K562 (cell line): ENCODE measurements around the gene NTM. TPM values are rescaled to one million over a fixed set of nuclear protein-coding genes. Genes with fewer than 3 reads are reported as not detected.

Experiments used
- ATAC-seq: fragments of 200-7000 bp; cut with Tn5 transposase; 3 replicates; pipeline ENCODE4 v1.9.1; 2020; ENCODE audit warnings: moderate library complexity
- BruUV-seq: library from RNA; stranded (reverse); fragments of 400-500 nt; replicated peaks from 2 replicates; lab custom pipeline; 2021; lab: Mats Ljungman, UMichigan
- CTCF ChIA-PET: fragments of 300-600 bp; formaldehyde crosslinking; extraction: SDS; loops from one replicate; lab custom pipeline; 2021; ENCODE audit warnings: low intra/inter-chr PET ratio; lab: Yijun Ruan, JAX
- POLR2A ChIA-PET: fragments of 300-600, 350-650 bp; sonication (Branson Sonifier 250); formaldehyde crosslinking; extraction: SDS; loops from one replicate; lab custom pipeline; 2021; ENCODE audit warnings: antibody characterized with exemption, inconsistent platforms; lab: Yijun Ruan, JAX
- DNase-seq, 4 experiments: peaks; one replicate each; pipeline versions ENCODE4 v3.0.0 to v3.0.0-alpha.2; 2011 to 2018; ENCODE audit warnings: low spot score in 3 of 4, mixed read lengths in 3 of 4; ENCODE audit errors: extremely low read depth in 1 of 4
- FAIRE-seq: peaks from 2 replicates; lab custom pipeline; 2011; peaks lifted over from hg19 to GRCh38; lab: Jason Lieb, UNC
- H2AFZ ChIP-seq: 2 replicates; pipeline ENCODE4 v1.6.0; 2011; ENCODE audit warnings: low read depth, low read length, control low read depth, inconsistent platforms
- H3K27ac ChIP-seq: fragments of 200-600 bp; 3 replicates; pipeline ENCODE4 v1.8.0; 2011; ENCODE audit warnings: low read depth, mild to moderate bottlenecking, control low read depth, inconsistent platforms, low read length, moderate library complexity, mixed read lengths; ENCODE audit errors: extremely low read depth
- H3K27me3 ChIP-seq, 2 experiments: fragments of 300-600 bp in 1 of 2; 2 replicates in 1 of 2; 3 replicates in 1 of 2; pipeline versions ENCODE4 v1.6.0 to v1.8.0; 2011; ENCODE audit warnings: inconsistent platforms in 2 of 2, low read length in 2 of 2, mild to moderate bottlenecking in 1 of 2, mixed read lengths in 1 of 2, moderate library complexity in 1 of 2; ENCODE audit not compliant: control insufficient read depth in 2 of 2, insufficient read depth in 2 of 2
- H3K36me3 ChIP-seq: fragments of 300-600 bp; 3 replicates; pipeline ENCODE4 v1.8.0; 2011; ENCODE audit warnings: mild to moderate bottlenecking, low read length, inconsistent platforms; ENCODE audit not compliant: control insufficient read depth, insufficient read depth
- H3K4me1 ChIP-seq, 2 experiments: fragments of 200-600 bp in 1 of 2; replicated peaks in 1 of 2; 2 replicates in 1 of 2; 3 replicates in 1 of 2; pipeline versions ENCODE4 v1.5.1 to v1.8.0; 2011; ENCODE audit warnings: inconsistent platforms in 2 of 2, low read length in 2 of 2, mild to moderate bottlenecking in 1 of 2, mixed read lengths in 1 of 2, moderate library complexity in 1 of 2; ENCODE audit not compliant: control insufficient read depth in 2 of 2, insufficient read depth in 2 of 2
- H3K4me2 ChIP-seq: 2 replicates; pipeline ENCODE4 v1.6.1; 2011; ENCODE audit warnings: low read length, control low read depth, inconsistent platforms, mixed read lengths; ENCODE audit not compliant: insufficient read depth
- H3K4me3 ChIP-seq: fragments of 200-600 bp; sonication (generic), shearing (Covaris generic); 2 replicates; pipeline ENCODE4 v1.5.1; 2016; ENCODE audit warnings: control low read depth, inconsistent platforms
- H3K79me2 ChIP-seq: fragments of 200-600 bp; 3 replicates; pipeline ENCODE4 v1.8.0; 2011; ENCODE audit warnings: low read length, inconsistent platforms; ENCODE audit not compliant: control insufficient read depth, insufficient read depth
- H3K9ac ChIP-seq, 2 experiments: 2 replicates each; pipeline versions ENCODE4 v1.6.0 to v1.6.1; 2011; ENCODE audit warnings: low read depth in 2 of 2, low read length in 2 of 2, control low read depth in 1 of 2, inconsistent platforms in 1 of 2, mild to moderate bottlenecking in 1 of 2, mixed read lengths in 1 of 2; ENCODE audit not compliant: insufficient read depth in 1 of 2
- H3K9me1 ChIP-seq: one replicate; pipeline ENCODE4 v1.6.0; 2011; ENCODE audit warnings: inconsistent platforms, mild to moderate bottlenecking, low read length, moderate library complexity; ENCODE audit not compliant: control insufficient read depth, insufficient read depth
- H3K9me3 ChIP-seq: replicated peaks from 2 replicates; pipeline ENCODE4 v1.5.1; 2011; ENCODE audit warnings: low read depth, low read length, inconsistent platforms; ENCODE audit not compliant: control insufficient read depth, insufficient read depth
- H4K20me1 ChIP-seq: replicated peaks from 2 replicates; pipeline ENCODE4 v1.6.1; 2011; ENCODE audit warnings: low read length, inconsistent platforms, mixed read lengths; ENCODE audit not compliant: control insufficient read depth, insufficient read depth
- CREB5 ChIP-seq: fragments of 250-450 bp; sonication (Bioruptor Pico); IDR thresholded peaks from 2 replicates; pipeline ENCODE4 v1.5.0; 2020; ENCODE audit warnings: mild to moderate bottlenecking
- EWSR1 ChIP-seq: fragments of 450-650 bp; IDR thresholded peaks from 2 replicates; pipeline ENCODE4 v1.6.1; 2018; ENCODE audit warnings: borderline replicate concordance, mild to moderate bottlenecking, low read depth, moderate library complexity; ENCODE audit not compliant: partially characterized antibody
- FOXJ3 ChIP-seq: sonication (generic); formaldehyde crosslinking; IDR thresholded peaks from 2 replicates; pipeline ENCODE4 v1.4.0; 2020; ENCODE audit warnings: mild to moderate bottlenecking, missing genetic modification reagents
- GATAD2B ChIP-seq: fragments of 450-650 bp; IDR thresholded peaks from 2 replicates; pipeline ENCODE4 v1.6.1; 2017; ENCODE audit warnings: mild to moderate bottlenecking, borderline replicate concordance
- HMG20A ChIP-seq: fragments of 450-650 bp; formaldehyde crosslinking; conservative IDR thresholded peaks from 2 replicates; pipeline ENCODE4 v1.4.0; 2020; ENCODE audit warnings: mild to moderate bottlenecking, mixed read lengths
- HNRNPLL ChIP-seq: fragments of 200-400 bp; formaldehyde crosslinking; IDR thresholded peaks from 2 replicates; pipeline ENCODE4 v1.6.1; 2017; ENCODE audit warnings: low read length, low read depth, mild to moderate bottlenecking; ENCODE audit not compliant: poor library complexity, severe bottlenecking
- NFE2L1 ChIP-seq: fragments of 450-650 bp; IDR thresholded peaks from 2 replicates; pipeline ENCODE4 v1.6.1; 2016; ENCODE audit warnings: missing genetic modification characterization, low read depth, mild to moderate bottlenecking, missing compliant biosample characterization, moderate library complexity, borderline replicate concordance
- USF1 ChIP-seq: sonication (generic); formaldehyde crosslinking; IDR thresholded peaks from 2 replicates; pipeline ENCODE4 v1.9.0; 2022; ENCODE audit warnings: mild to moderate bottlenecking, missing genetic modification reagents
- ZBTB11 ChIP-seq, 3 experiments: fragments of 200-800 bp in 1 of 3; fragments of 250-450 bp in 1 of 3; fragments of 450-650 bp in 1 of 3; sonication (Bioruptor Pico) in 1 of 3; sonication (Bioruptor generic) in 1 of 3; formaldehyde crosslinking in 1 of 3; IDR thresholded peaks; 2 replicates each; pipeline versions ENCODE4 v1.6.1 to v1.8.0; 2016 to 2022; ENCODE audit warnings: mild to moderate bottlenecking in 2 of 3, missing genetic modification characterization in 2 of 3, missing compliant biosample characterization in 1 of 3, moderate library complexity in 1 of 3
- ZNF347 ChIP-seq: fragments of 450-650 bp; formaldehyde crosslinking; IDR thresholded peaks from 2 replicates; pipeline ENCODE4 v1.4.0; 2020; ENCODE audit warnings: low read depth, mild to moderate bottlenecking, moderate library complexity
- ZNF77 ChIP-seq: fragments of 250-450 bp; sonication (Bioruptor Pico); IDR thresholded peaks from 2 replicates; pipeline ENCODE4 v1.5.0; 2020
- WGBS: fragments of 100-300 bp; shearing (Covaris generic); methylation state at CpG from one replicate; pipeline ENCODE4 v1.1.6; 2016; ENCODE audit warnings: low coverage, mixed read lengths; ENCODE audit not compliant: insufficient coverage; ENCODE audit errors: missing lambda C conversion rate; 5-methylcytosine and 5-hydroxymethylcytosine counted together
- in situ Hi-C: fragments of 300-500 bp; cut with MboI; formaldehyde crosslinking; loops from 4 replicates; pipeline ENCODE4 v1.15.0; 2018; ENCODE audit warnings: inconsistent platforms, mixed read lengths
- intact Hi-C: fragments of 100-400 bp; cut with micrococcal nuclease; formaldehyde crosslinking; loops from 2 replicates; pipeline ENCODE4 v1.14.2; 2022
- polyA plus RNA-seq, 8 experiments: library from polyadenylated mRNA; depleted of rRNA in 4 of 8; stranded (reverse) in 5 of 8; unstranded in 3 of 8; fragments of >200 nt; fragmentation: Nextera tagmentation in 2 of 8; fragmentation: Illumina TruSeq in 1 of 8; extraction: Ambion mirVana in 2 of 8; extraction: Trizol in 1 of 8; gene quantifications; 2 replicates each; pipeline versions ENCODE4 v1.2.1 to v1.2.3, GENCODE V29; 2011 to 2014; ENCODE audit warnings: inconsistent platforms in 1 of 8, missing spikeins in 1 of 8
- total RNA-seq, 7 experiments: library from RNA; depleted of rRNA in 6 of 7; stranded (reverse); fragments of >200 nt in 6 of 7; fragmentation: Illumina TruSeq in 2 of 7; extraction: Trizol in 2 of 7; gene quantifications; 2 replicates each; pipeline versions ENCODE4 v1.2.1 to v1.2.3, GENCODE V29; 2011 to 2021; ENCODE audit warnings: low replicate concordance in 1 of 7
- TF ChIP-seq, protein P1 (sequence below): fragments of 250-450 bp; sonication (Bioruptor Pico); IDR thresholded peaks from 2 replicates; pipeline ENCODE4 v1.4.0; 2020; ENCODE audit warnings: mild to moderate bottlenecking, moderate library complexity
- TF ChIP-seq, protein P2 (sequence below): fragments of 450-650 bp; formaldehyde crosslinking; IDR thresholded peaks from 2 replicates; pipeline ENCODE4 v1.4.0; 2020; ENCODE audit warnings: mild to moderate bottlenecking, moderate library complexity

Gene NTM
- total and polyA plus RNA-seq, 9 of the 15 experiments (the other 6 are each of a cell fraction or from before 2014, with no cell fraction given) = not detected

GRCh38 chr11:131807876-131808275, 437.5 kb downstream of the NTM start:
- 0% methylated on average over 2 of the region's 2 CpGs for WGBS
- in situ Hi-C loops = no loop called here
- TF ChIP-seq, protein P1, sequence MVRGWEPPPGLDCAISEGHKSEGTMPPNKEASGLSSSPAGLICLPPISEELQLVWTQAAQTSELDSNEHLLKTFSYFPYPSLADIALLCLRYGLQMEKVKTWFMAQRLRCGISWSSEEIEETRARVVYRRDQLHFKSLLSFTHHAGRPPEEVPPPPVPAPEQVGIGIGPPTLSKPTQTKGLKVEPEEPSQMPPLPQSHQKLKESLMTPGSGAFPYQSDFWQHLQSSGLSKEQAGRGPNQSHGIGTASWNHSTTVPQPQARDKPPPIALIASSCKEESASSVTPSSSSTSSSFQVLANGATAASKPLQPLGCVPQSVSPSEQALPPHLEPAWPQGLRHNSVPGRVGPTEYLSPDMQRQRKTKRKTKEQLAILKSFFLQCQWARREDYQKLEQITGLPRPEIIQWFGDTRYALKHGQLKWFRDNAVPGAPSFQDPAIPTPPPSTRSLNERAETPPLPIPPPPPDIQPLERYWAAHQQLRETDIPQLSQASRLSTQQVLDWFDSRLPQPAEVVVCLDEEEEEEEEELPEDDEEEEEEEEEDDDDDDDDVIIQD (CRISPR knock-in tag) = no peak
- TF ChIP-seq CREB5 = no peak
- TF ChIP-seq NFE2L1 (tag) = no peak
- no peak for TF ChIP-seq HNRNPLL
- TF ChIP-seq HMG20A = no peak
- TF ChIP-seq FOXJ3 = no peak
- no peak for TF ChIP-seq EWSR1
- TF ChIP-seq ZNF77 (CRISPR knock-in tag) = no peak
- TF ChIP-seq, protein P2, sequence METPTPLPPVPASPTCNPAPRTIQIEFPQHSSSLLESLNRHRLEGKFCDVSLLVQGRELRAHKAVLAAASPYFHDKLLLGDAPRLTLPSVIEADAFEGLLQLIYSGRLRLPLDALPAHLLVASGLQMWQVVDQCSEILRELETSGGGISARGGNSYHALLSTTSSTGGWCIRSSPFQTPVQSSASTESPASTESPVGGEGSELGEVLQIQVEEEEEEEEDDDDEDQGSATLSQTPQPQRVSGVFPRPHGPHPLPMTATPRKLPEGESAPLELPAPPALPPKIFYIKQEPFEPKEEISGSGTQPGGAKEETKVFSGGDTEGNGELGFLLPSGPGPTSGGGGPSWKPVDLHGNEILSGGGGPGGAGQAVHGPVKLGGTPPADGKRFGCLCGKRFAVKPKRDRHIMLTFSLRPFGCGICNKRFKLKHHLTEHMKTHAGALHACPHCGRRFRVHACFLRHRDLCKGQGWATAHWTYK (CRISPR knock-in tag) = no peak
- TF ChIP-seq USF1 (CRISPR knock-in tag) = no peak
- no peak for TF ChIP-seq ZBTB11 (CRISPR knock-in tag; IDR thresholded peaks at IDR 0.05)
- no peak for TF ChIP-seq GATAD2B
- TF ChIP-seq ZNF347 (CRISPR knock-in tag) = no peak

More at GRCh38 chr11:131807876-131808275, 437.5 kb downstream of the NTM start:
- H3K36me3 ChIP-seq = no peaks in the 10 kb centered on the region; the same call in 2 of the 3 replicates
- H3K27ac ChIP-seq = no peak overlapping the region
- no peaks in the 10 kb centered on the region for H4K20me1 ChIP-seq
- no peak overlapping the region for H3K9ac ChIP-seq
- ATAC-seq = no peak
- ChIA-PET CTCF (no interaction called here), POLR2A (interaction anchor here (0.6 kb wide), 1 partner anchor 42 kb away, joined by 3 read pairs; no protein-coding TSS in a partner anchor)
- H3K4me2 ChIP-seq = no peak overlapping the region
- no peaks in the 10 kb centered on the region for H3K4me1 ChIP-seq
- no peaks in the 10 kb centered on the region for H3K9me3 ChIP-seq
- no peak overlapping the region for H3K4me3 ChIP-seq
- H3K79me2 ChIP-seq = no peaks in the 10 kb centered on the region
- H2AFZ ChIP-seq = no peak overlapping the region
- FAIRE-seq = no peak
- intact Hi-C loops = no loop called here
- H3K27me3 ChIP-seq = no peaks in the 10 kb centered on the region
- no TSS peak for BruUV-seq
- no peak for DNase-seq
- no peaks in the 10 kb centered on the region for H3K9me1 ChIP-seq
